ENCODE data around the gene TTLL11. TPM values are rescaled to one million over a fixed set of nuclear protein-coding genes. Genes with fewer than 3 reads are reported as not detected.

The TTLL11 gene
- total RNA-seq, 1 experiment from 2014 or later, result 8.8 TPM

DNA sequence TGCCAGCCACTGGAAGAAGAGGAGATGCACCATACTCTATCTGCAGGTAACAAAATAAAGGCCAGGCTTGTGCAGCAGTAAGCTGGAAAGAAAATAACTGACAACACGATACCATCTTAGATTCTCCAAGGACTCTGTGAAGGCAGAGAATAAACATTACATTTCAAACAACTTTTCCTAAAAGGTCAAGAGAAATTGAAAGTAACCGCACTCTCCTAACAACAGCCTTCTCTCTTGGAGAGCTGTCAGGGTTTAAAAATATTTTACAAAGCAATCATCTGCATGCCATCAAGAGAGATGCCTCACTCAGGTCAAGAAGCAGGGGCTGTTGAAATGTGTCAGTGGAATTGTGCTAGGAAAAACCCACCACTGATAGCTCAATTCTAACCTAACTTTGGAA lies 13.5 kb upstream of the TTLL11 start:
- Histone ChIP-seq H3K27ac (no peak overlapping the region), H3K36me3 (no peaks in the 10 kb centered on the region), H3K27me3 (no peaks in the 10 kb centered on the region), H3K4me3 (no peak overlapping the region), H3K4me1 (peaks cover 8% of the 10 kb centered on the region), H3K9me3 (replicated peaks) (no peaks in the 10 kb centered on the region; the same call in 1 of the 2 replicates)
- DNase-seq, result no peak

DNA sequence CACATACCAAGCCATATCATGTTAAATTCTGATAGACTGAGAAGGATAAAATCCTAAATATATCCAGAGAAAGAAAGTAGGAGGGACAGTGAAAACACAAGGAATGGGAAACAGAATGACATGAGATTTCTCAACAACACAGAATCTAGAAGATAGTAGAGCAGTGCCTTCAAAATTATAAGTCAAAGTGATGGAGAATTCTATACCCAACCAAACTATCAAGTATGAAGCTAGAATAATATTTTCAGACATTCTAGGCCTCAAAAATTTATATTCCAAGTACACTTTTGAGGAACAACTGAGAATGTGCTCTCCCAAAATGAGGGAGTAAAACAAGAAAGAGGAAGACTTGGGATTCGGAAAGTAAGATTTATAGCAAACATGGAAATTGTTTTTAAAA lies 10.9 kb upstream of the TTLL11 start:
- H3K27ac ChIP-seq, result no peak overlapping the region
- H3K36me3 ChIP-seq, result no peaks in the 10 kb centered on the region
- no peak for DNase-seq
- no peak overlapping the region for H3K4me3 ChIP-seq
- H3K9me3 ChIP-seq (replicated peaks), result no peaks in the 10 kb centered on the region; the same call in 1 of the 2 replicates
- H3K27me3 ChIP-seq, result no peaks in the 10 kb centered on the region
- H3K4me1 ChIP-seq, result peaks cover 4% of the 10 kb centered on the region

DNA sequence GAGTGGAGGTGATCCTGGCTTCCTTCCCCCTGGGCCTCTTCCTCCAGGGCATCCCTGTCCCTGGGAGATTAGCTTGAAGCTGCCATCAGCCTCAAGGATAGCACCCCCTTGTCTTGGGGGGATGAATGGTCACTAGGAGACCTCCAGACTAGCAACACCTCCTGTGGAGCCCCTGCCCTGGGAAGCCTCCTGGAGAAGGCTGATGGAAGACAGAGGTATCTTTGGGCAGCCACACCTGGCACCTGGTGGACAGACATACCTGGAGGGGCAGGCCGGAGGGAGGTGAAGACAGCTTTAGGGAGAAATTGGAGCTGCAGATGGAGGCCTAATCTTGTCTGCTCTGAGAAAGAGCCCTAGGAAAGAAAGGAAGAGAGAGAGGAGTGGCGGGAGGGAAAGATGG lies 9.0 kb upstream of the TTLL11 start:
- Histone ChIP-seq H3K36me3 (no peaks in the 10 kb centered on the region), H3K9me3 (replicated peaks) (no peaks in the 10 kb centered on the region; the same call in 1 of the 2 replicates), H3K27ac (no peak overlapping the region), H3K4me1 (peaks cover 8% of the 10 kb centered on the region), H3K4me3 (no peak overlapping the region), H3K27me3 (no peaks in the 10 kb centered on the region)
- no peak for DNase-seq

DNA sequence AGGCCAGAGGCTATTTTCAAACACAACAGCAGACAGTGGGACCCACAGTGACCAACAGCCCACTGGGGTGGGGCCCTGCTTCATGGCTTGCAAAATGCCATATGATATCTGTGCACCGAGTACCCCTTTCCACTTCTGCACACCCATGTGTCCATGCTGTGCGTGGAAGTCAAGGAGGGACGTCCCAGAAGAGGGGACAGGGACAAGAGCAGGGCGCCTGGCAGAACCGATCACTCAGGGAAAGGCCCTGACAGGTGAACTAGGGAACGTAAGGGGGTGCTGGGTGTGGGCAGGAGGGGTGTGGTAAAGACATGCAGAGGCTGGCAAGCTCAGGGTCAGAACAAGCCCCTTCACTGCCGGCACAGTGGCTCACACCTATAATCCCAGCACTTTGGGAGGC lies 7.6 kb upstream of the TTLL11 start:
- no peaks in the 10 kb centered on the region for H3K36me3 ChIP-seq
- H3K4me1 ChIP-seq, result peaks cover 8% of the 10 kb centered on the region
- H3K27ac ChIP-seq, result no peak overlapping the region
- H3K9me3 ChIP-seq (replicated peaks), result no peaks in the 10 kb centered on the region; the same call in 1 of the 2 replicates
- no peaks in the 10 kb centered on the region for H3K27me3 ChIP-seq
- no peak for DNase-seq
- H3K4me3 ChIP-seq, result no peak overlapping the region

DNA sequence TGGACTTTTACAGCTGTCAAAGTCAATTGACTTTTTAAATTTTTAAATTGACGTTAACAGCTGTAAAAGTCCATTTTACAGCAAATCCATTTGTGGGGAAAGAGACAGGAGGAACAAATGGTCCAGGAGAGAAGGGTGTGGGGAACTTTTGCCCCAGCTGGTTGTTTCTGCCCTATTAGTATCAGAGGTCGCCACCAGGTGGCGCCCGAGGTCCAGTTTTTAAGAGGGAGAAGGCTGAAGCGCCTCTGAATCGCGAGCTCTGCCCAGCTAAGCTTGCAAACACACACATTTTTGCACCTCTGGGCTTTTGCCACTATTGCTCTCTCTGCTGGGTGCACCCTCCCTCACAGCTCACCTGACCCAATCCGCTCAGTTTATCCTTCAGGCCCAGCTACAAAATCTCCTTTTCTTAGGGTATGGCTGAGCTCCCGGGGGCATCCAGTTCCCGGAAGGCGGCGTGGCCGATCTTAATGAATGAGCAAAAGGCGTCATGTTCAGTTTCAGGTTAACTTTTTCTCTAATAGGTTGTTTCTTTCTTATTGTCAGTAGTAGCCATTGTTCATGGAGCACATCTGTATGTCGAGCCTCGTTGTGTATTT lies 6.3 kb upstream of the TTLL11 start:
- no peaks in the 10 kb centered on the region; the same call in 1 of the 2 replicates for H3K9me3 ChIP-seq (replicated peaks)
- H3K36me3 ChIP-seq, result no peaks in the 10 kb centered on the region
- DNase-seq, result peak; percentile 86 to 96
- H3K27ac ChIP-seq, result peak overlapping the region; percentile 42
- peak overlapping the region; percentile 5; the same call in 1 of the 2 replicates for H3K4me3 ChIP-seq
- peaks cover 8% of the 10 kb centered on the region for H3K4me1 ChIP-seq
- no peaks in the 10 kb centered on the region for H3K27me3 ChIP-seq

DNA sequence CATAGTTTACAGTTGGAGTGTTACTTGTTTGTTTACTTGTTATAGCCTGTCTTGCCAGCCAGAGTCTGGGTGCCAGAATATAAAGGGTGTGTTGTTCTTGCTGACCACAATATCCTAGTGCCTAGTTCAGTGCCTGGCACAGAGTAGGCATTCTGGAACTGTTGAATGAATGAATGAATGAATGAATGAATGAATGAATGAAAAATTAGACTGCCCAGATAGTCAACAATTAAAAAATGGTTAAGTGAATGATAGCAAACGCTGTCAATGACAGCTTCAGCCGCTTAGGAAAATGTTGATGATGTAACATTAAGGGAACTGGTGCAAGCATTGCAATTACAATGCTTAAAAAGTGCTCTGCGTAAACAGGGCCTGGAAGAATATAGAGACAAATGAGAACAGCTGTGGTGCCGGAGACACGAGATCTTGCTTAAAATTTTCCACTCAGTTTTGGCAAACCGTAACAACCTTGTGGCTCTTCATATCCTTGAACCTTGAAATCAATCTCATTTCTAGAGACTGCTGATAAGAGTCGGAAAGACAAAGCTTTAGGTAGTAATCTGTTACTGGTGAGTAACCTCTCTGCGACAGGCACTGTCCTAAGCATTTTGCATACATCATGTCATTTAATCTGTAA lies 4.7 kb upstream of the TTLL11 start:
- peak in 1 of 2 experiments; percentile 76 for DNase-seq
- H3K27ac ChIP-seq, result peak overlapping the region; percentile 42
- peaks cover 8% of the 10 kb centered on the region for H3K4me1 ChIP-seq
- no peaks in the 10 kb centered on the region for H3K27me3 ChIP-seq
- no peaks in the 10 kb centered on the region for H3K36me3 ChIP-seq
- H3K4me3 ChIP-seq, result no peak overlapping the region; the same call in none of the 2 replicates
- H3K9me3 ChIP-seq (replicated peaks), result no peaks in the 10 kb centered on the region

DNA sequence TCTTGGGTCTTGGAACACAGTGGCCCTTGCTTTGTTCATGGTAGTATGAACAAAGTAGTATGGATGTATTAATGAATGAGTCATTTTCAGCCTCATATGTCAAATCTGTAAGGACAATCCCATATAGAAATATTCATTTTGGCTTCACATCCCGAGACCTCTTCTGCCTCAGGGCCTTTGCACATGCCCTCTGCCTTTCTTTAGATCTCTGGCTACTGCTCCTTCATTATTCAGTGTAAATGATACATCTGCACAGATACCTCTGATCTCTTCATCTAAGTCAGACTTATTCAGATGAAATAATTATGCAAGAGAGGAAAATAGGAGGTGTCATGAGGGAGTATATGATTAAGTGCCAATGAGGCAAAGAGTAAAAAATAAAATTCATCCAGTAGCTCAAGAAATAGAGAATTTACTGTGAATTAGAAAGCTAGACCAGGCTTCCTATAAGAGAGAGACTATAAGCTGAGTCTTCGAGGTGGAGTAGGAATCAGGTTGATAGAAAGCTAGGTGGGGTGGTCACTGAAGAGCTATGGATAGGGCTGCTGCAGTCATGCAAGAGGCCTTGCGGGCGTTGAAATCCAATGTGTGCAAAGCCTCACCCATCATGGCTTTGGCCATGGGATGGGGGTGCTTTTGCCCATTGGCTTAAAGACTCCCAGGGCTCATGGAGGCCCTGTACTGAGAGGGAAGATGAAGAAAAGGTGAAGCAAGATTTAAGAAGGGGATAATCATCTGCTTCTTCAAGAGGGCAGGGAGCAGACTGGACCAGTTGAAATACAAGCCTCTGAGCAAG lies 3.7 kb upstream of the TTLL11 start:
- Histone ChIP-seq H3K4me1 (peaks cover 10% of the 10 kb centered on the region), H3K4me3 (no peak overlapping the region), H3K9me3 (replicated peaks) (no peaks in the 10 kb centered on the region), H3K36me3 (no peaks in the 10 kb centered on the region), H3K27me3 (no peaks in the 10 kb centered on the region), H3K27ac (no peak overlapping the region)
- DNase-seq, result peak in 1 of 2 experiments; percentile 2

DNA sequence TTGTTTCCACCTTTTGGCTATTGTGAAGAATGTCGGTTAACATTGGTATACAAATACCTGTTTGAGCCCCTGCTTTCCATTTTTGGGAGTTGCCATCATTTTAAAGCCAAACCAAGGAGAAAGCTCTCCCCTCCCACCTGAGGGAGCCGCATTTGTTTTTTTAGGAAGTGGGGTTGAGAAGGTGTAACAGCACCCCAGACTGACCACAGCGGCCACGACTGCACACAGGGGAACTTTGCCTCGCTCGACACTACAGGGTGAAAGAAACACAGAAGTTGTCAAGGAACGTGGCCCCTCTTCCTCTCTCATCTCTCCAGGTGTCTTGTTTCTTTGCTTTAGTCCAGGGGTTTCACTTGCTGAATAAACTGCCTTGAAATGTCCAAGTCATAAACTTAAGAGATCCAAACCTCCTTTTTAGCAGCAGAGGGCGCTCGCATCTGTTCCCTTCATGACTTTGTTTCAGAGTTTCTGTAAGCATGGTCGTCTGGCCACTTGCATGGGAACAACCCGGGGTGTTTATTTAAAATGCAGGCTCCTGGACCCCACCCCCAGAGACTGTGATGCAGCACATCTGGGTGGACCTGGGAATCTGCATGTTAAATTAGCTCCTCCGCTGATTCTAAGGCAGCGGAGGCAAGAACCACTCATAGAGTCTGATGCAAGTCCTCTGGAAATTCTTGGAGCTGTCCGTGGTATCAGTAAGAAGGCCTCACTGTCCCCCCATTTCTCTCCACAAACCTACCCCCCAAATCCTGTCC lies 2.1 kb upstream of the TTLL11 start:
- Histone ChIP-seq H3K36me3 (no peaks in the 10 kb centered on the region), H3K27me3 (no peaks in the 10 kb centered on the region), H3K9me3 (replicated peaks) (no peaks in the 10 kb centered on the region), H3K27ac (no peak overlapping the region), H3K4me3 (no peak overlapping the region), H3K4me1 (peaks cover 12% of the 10 kb centered on the region)
- peak in 1 of 2 experiments; percentile 58 for DNase-seq

DNA sequence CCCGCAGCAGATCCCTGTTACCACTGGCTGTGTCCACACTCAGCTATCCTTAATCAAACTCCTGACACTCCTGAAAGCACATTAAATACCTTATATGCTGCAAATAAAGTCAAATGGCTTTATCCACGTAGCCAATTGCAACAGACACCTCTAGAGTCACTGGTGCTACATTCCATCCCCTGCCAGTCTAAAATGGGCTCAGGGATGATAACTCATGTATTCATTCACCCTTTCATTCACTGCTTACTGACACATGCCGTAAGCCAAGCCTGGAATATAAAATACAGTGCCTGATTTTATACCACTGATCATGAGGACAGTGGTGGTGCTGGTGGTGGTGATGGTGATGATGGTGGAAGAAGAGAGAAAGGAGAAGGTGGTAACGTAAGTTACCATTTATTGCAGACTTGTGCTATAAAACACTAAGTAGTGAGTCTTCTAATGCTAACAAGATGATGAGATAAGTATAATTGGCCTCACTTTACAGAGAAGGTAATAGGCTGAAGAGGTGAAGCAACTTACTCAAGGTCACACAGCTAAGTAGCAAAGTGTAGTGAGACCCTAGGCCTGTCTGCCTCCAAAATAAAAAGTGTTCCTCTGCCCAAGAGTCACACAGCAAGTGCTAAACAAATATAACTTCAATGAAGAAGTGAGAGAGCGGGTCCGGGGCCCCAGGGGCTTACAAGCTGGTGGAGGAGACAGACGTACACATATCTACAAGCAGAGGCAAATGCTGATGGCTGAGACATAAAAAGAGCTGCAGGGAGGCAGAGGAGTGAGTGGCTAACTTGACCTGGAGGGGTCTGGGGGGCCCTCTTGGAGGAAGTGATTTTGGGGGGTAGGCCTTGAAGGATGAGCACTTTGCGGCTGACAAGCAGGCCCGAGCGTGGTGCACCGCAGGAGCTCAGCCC lies 1.2 kb downstream of the TTLL11 start:
- H3K9me3 ChIP-seq (replicated peaks), result no peaks in the 10 kb centered on the region
- H3K27me3 ChIP-seq, result no peaks in the 10 kb centered on the region
- peaks cover 4% of the 10 kb centered on the region; the same call in 1 of the 2 replicates for H3K4me1 ChIP-seq
- H3K27ac ChIP-seq, result no peak overlapping the region; the same call in 1 of the 2 replicates
- H3K36me3 ChIP-seq, result no peaks in the 10 kb centered on the region
- no peak for DNase-seq
- peak overlapping the region; percentile 94 for H3K4me3 ChIP-seq

DNA sequence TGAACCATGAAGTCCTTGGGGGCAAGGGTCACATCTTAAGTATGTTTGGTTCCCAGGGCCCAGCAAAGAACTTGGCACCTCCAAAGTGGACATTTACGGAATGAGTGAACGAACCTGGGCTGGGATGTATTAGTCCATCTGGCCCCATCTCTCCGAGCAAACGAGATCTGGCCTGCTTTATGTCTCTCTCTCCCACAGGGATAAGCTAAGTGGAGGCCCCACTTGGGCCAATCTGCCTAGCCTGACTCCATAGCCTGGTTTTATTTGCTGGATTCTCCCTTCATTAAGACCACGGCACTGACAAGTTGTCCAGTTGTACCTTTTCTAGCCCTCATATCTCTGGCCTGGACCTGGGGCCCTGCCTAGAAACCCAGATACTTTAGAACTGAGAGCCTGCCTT lies 2.1 kb downstream of the TTLL11 start:
- Histone ChIP-seq H3K27ac (no peak overlapping the region), H3K4me1 (peaks cover 4% of the 10 kb centered on the region; the same call in 1 of the 2 replicates), H3K27me3 (no peaks in the 10 kb centered on the region), H3K9me3 (replicated peaks) (no peaks in the 10 kb centered on the region), H3K4me3 (no peak overlapping the region), H3K36me3 (no peaks in the 10 kb centered on the region)
- no peak for DNase-seq

DNA sequence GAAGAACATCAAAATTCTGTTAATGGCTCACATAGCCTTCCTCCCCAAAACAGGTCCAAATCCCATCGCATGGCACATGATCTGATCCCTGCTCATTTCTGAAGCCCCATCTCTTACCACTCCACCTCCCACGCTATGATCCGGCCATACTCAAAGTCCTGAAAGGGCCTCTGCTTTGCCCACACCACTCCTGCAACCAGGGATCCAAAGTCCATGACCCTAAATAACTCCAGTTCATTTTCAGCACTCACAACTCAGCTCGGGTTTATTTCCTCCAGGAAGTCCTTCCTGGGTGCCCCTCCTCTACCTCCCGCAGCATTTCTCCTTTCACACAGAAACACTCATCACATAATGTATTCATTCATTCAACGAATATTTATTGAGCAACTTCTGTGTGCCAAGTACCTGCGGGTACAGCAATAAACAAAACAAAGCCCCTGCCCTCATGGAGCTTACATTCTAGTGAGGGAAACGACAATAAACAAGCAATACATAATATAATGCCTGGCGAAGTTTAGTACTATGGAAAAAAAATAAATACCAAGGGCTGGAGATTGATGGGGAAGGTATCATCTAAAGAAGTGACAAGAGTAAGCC lies 2.7 kb downstream of the TTLL11 start:
- H3K9me3 ChIP-seq (replicated peaks), result no peaks in the 10 kb centered on the region
- H3K36me3 ChIP-seq, result no peaks in the 10 kb centered on the region
- no peak overlapping the region for H3K27ac ChIP-seq
- H3K4me3 ChIP-seq, result no peak overlapping the region
- H3K4me1 ChIP-seq, result peaks cover 4% of the 10 kb centered on the region; the same call in 1 of the 2 replicates
- no peaks in the 10 kb centered on the region for H3K27me3 ChIP-seq
- DNase-seq, result no peak

DNA sequence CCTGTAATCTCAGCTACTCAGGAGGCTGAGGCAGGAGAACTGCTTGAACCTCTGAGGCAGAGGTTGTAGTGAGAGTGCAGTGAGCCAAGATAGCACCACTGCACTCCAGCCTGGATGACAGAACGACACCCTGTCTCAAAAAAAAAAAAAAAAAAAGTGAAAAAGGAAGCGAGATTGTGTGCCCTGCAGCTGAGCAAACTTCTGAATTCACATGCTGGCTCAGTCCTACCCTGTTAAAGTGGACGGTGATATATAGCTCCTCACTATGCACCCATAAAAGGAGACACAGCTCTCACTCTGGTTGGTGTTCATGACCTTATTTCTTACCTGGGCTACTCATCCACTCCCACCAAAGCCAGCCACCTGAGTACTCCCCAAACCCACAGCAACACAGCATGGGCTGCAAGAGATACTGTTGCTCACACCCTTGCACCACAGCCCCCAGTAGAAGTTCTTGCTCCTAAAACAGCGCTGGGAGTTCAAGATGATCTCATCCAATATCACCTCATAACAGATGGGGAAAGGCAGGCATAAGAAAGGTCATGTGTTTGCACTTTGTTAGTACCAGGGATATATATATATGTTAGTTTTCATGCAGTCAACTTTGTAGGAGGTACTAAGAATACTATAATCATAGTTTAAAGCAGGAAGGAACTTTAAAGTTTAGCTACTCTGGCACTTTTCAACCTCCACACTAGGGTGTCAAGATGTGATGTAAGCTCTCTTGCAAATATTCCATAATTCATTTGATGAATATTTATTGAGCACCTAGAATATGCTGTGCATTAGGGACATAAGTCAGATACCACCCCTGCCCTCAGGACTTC lies 4.0 kb downstream of the TTLL11 start:
- no peak overlapping the region for H3K27ac ChIP-seq
- H3K4me1 ChIP-seq, result peaks cover 4% of the 10 kb centered on the region; the same call in 1 of the 2 replicates
- H3K27me3 ChIP-seq, result no peaks in the 10 kb centered on the region
- no peaks in the 10 kb centered on the region for H3K36me3 ChIP-seq
- no peak overlapping the region for H3K4me3 ChIP-seq
- no peak for DNase-seq
- H3K9me3 ChIP-seq (replicated peaks), result no peaks in the 10 kb centered on the region

Data from SJCRH30 (cell line).